ENCODE measurements around the gene KSR2.

Gene KSR2

DNA sequence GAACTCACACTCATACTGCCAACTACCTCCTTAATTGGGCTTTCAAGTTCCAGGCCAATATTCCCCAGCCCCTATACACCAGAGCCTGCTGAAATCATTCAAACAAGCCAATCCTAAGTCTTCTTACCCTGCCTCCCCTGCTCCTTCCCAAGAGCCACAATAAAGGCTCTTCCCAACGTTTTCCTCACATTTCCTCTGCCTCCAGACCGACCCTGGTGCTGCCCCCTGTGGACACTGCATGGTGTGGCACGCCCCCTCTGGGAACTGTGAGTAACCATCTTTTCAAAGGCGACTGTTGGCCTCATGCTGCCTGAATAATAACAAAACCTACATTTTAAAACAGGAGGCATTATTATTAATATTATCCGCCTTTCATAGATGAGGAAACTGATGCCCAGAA lies 495.8 kb downstream of the KSR2 start:
- no peak for DNase-seq
- in situ Hi-C loops (cut with MboI; ENCODE audit: low pct_unique_long_range_greater_than_20kb, low sequenced_read_pairs): no loop called here

DNA sequence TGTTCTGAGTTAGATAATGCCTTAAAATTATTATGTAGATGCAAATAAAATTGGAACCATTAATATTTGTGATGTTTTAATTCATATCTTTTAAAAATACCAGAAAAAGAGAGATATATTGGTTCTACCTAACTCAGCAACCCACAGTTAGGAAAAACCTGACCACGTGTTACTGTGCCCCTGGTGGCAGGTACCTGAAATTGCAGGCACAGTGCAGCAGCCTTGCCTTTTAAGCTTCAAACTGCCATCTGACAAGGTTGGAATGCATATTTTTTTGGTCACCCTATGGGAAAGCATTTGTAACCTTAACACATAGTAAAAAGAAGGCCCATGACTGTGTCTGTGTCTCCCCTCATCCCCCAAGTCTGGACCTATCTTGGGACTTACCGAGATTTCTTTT lies 498.0 kb downstream of the KSR2 start:
- peak; percentile 5 for DNase-seq
- in situ Hi-C loops (cut with MboI; ENCODE audit: low pct_unique_long_range_greater_than_20kb, low sequenced_read_pairs): no loop called here

- in situ Hi-C loops (cut with MboI; ENCODE audit: low pct_unique_long_range_greater_than_20kb, low sequenced_read_pairs): no loop called here
- no peak for DNase-seq
These were observed 498.8 kb downstream of the KSR2 start for GRCh38 chr12:117469883-117470483.

GRCh38 chr12:117468016-117468415 lies 500.8 kb downstream of the KSR2 start:
- no peak for DNase-seq
- in situ Hi-C loops (cut with MboI; ENCODE audit: low pct_unique_long_range_greater_than_20kb, low sequenced_read_pairs): no loop called here

- no peak for DNase-seq
- in situ Hi-C loops (cut with MboI; ENCODE audit: low pct_unique_long_range_greater_than_20kb, low sequenced_read_pairs): no loop called here
These were observed 501.2 kb downstream of the KSR2 start for GRCh38 chr12:117467588-117467987.

DNA sequence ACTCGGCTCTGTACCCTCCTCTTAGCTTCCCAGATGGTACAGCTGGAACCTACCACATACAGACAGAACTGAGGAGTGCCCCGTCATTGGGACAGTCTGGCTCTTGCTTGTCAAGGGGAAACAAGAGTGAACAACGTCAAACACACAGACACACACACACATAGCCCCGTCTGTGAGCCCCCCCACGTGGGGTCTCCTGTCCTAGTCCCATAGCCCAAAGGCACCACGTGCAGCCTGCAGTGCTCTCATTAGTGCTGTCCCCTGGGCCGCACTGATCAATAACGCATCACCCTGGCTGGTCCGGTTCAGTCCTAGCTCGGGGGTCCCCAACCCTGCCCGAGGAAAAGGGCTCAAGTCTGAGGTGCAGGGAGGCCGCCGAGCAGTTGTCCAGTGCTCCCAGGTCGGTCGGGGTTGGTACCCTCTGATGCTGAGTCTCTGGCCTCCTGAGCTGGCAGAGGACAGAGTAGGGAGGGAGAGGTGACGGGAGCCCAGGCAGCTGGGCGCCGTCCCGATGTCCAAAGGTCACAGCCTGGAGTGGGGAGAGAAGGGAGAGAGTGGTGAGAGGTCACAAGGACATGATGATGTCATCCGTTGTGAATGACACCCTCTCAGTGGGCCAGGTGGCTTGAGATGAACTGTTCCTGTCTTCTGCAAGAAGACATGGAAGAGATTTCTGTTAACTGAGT lies 502.0 kb downstream of the KSR2 start:
- DNase-seq: no peak
- in situ Hi-C loops (cut with MboI; ENCODE audit: low pct_unique_long_range_greater_than_20kb, low sequenced_read_pairs): no loop called here

- in situ Hi-C loops (cut with MboI; ENCODE audit: low pct_unique_long_range_greater_than_20kb, low sequenced_read_pairs): no loop called here
- DNase-seq: no peak
These were observed 507.1 kb downstream of the KSR2 start for GRCh38 chr12:117461732-117462131.

- in situ Hi-C loops (cut with MboI; ENCODE audit: low pct_unique_long_range_greater_than_20kb, low sequenced_read_pairs): no loop called here
These were observed 509.6 kb downstream of the KSR2 start for GRCh38 chr12:117459229-117459628.

GRCh38 chr12:117457189-117457588 lies 511.6 kb downstream of the KSR2 start:
- in situ Hi-C loops (cut with MboI; ENCODE audit: low pct_unique_long_range_greater_than_20kb, low sequenced_read_pairs): no loop called here

More at GRCh38 chr12:117459229-117459628, 509.6 kb downstream of the KSR2 start:
- DNase-seq: no peak

GRCh38 chr12:117456076-117456475 lies 512.7 kb downstream of the KSR2 start:
- DNase-seq: no peak
- in situ Hi-C loops (cut with MboI; ENCODE audit: low pct_unique_long_range_greater_than_20kb, low sequenced_read_pairs): no loop called here

More at GRCh38 chr12:117457189-117457588, 511.6 kb downstream of the KSR2 start:
- DNase-seq: no peak

DNA sequence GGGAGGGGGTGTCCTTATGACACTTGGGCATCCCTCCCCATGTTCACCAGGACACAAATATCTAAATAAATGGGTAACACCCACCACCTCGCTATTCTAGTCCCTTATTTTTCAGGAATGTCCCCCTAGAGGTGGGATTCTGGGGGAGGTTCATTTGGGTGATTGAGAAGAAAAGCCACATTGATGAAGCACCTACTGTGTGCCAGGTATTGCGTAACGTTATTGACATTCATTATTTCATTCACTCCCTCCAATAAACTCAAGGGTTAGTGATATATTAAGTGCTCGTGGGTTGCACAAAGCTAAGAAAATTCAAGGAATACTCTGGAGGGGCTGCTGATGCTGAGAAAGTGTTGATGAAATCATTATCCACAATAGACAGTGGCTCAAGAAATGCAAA lies 514.8 kb downstream of the KSR2 start:
- DNase-seq: no peak
- in situ Hi-C loops (cut with MboI; ENCODE audit: low pct_unique_long_range_greater_than_20kb, low sequenced_read_pairs): no loop called here

DNA sequence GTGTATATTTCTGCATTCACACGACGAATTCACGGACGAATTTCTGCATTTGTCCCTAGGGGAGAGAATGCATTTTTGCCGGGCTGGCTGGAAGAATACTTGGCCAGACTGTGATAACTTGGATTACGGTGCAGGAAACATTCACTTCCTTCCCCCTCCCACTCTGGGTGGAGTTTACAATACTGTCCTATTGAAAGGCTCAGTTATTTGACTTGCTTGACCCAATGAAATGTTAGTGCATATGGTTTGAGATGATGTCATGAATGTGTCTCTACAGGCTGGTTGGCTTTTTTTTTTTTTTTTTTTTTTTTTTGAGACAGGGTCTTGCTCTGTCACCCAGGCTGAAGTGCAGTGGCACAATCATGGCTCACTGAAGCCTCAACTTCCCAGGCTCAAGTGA lies 516.7 kb downstream of the KSR2 start:
- in situ Hi-C loops (cut with MboI; ENCODE audit: low pct_unique_long_range_greater_than_20kb, low sequenced_read_pairs): no loop called here
- no peak for DNase-seq

- no peak for DNase-seq
- in situ Hi-C loops (cut with MboI; ENCODE audit: low pct_unique_long_range_greater_than_20kb, low sequenced_read_pairs): no loop called here
These were observed 518.6 kb downstream of the KSR2 start for GRCh38 chr12:117450209-117450608.

DNA sequence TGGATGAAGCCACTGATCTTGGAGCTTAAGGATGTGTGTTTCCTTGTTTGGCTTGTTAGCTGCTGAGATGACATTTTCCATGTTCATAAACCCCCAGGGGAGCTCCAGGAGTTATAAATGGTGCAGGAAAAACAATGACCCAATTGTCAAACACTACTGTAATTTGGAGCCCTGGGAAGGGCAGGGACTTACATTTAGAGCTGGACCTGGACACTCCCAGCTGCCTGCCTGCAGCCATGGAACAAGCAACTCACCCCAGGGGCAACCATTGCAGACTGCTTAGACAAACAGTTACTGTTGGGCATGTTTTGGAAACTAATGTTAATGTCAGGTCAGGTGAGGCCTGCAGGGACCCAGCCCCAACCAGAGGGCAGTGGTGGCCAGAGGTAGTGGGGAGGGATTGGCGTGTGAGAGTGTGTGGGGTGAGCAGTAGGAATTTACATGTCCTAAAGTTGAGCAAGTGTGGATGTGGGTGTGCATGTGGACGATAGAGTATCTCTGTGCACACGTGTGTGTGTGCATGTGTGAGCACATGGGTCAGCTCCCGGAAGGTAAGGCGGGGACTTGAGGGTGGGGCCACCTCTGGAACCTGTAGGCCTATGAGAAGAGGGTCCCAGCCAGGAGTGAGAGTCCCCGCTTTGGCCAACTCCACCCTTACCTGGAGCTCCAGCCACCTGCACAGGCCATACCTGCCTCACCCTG lies 521.0 kb downstream of the KSR2 start:
- in situ Hi-C loops (cut with MboI; ENCODE audit: low pct_unique_long_range_greater_than_20kb, low sequenced_read_pairs): no loop called here
- DNase-seq: no peak

GRCh38 chr12:117444781-117445180 lies 524.0 kb downstream of the KSR2 start:
- in situ Hi-C loops (cut with MboI; ENCODE audit: low pct_unique_long_range_greater_than_20kb, low sequenced_read_pairs): no loop called here
- no peak for DNase-seq

DNA sequence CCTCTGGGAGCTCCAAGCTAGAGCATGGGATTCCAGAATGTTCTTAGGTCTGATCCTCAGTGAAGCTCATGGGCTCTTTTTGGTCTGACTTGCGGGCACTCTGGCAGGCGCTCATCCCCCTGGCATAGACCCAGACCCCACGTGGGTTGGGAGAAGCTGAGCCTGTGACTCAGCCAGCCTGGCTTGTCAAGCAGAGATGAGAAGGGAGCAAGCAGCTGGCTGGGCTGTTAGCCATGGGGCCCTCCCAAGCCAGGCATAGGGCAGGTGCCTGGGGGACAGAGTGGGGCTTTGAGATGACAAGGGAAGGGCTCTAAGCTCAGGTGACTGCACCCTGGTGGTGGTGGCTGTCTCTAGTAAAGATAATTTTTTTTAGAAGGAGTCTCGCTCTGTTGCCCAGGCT lies 527.0 kb downstream of the KSR2 start:
- DNase-seq: no peak
- in situ Hi-C loops (cut with MboI; ENCODE audit: low pct_unique_long_range_greater_than_20kb, low sequenced_read_pairs): no loop called here

DNA sequence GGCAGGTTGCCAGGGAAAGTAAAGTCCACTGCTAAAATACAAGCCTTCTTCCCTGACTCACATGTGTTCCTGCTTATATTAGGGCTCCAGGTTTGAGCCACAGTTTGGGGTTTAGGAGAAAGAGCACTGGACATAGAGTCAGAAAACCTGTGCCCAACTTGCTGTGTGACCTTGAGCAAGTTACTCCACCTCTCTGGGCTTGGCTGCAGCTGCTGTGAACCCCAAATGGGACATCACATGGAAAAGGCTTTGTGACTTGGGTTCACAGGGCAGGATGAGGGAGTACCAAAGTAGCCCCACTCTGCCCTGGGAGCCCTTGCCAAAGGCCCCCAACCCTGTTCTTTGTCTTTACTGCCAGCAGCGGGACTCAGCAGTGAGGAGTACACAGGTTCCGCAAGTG lies 528.4 kb downstream of the KSR2 start:
- no peak for DNase-seq
- in situ Hi-C loops (cut with MboI; ENCODE audit: low pct_unique_long_range_greater_than_20kb, low sequenced_read_pairs): no loop called here

DNA sequence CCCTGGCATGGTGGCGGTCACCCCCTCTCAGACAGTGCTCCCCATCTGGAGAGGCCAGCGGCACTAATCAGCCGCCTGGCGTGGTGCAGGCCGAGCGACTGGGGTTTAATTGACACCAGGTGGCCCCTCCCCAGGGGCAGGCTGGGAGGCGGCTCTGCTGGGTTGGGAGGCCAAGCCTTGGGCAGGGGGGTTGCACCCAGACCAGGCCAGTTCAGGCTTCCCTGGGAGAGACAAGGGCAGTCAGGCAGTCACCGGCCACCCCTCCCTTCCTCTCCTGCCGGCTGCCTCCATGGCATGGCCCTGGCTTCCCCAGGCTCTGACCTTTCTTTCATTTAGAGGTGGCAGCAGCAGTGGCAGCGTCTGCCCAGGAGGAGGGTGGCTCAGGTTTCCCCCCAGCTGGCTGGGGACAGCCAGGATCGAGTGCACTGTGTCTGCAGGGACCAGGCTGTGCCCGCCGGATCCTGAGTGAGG lies 529.2 kb downstream of the KSR2 start:
- in situ Hi-C loops (cut with MboI; ENCODE audit: low pct_unique_long_range_greater_than_20kb, low sequenced_read_pairs): no loop called here
- no peak for DNase-seq

DNA sequence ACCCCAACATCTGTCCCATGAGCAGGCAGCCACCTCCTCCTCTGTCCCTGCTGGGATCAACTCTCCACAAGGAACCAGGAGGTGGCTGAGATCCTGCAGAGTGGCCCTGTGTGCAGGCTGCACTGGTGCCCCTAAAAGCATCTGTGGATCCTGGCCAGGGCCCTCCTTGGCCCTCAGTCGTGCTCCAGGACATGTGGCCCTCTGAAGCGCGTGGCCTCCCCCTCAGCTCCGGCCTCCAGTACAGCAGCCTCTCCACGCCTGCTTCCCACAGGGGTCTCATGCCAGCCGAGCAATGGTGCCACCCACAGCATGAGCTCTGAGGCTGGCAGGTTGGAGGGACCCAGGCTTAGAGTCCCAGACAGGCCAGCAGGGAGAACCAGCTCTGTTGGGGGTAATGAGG lies 530.0 kb downstream of the KSR2 start:
- in situ Hi-C loops (cut with MboI; ENCODE audit: low pct_unique_long_range_greater_than_20kb, low sequenced_read_pairs): no loop called here
- DNase-seq: no peak

- no peak for DNase-seq
- in situ Hi-C loops (cut with MboI; ENCODE audit: low pct_unique_long_range_greater_than_20kb, low sequenced_read_pairs): no loop called here
These were observed 531.1 kb downstream of the KSR2 start for GRCh38 chr12:117437516-117438255.
